HepG2 (cell line): Measurements from ENCODE around the gene SQOR. TPM values are rescaled to one million over a fixed set of nuclear protein-coding genes. Genes with fewer than 3 reads are reported as not detected.

Source experiments
- AGO1 ChIP-seq: fragments of 200-400 bp; formaldehyde crosslinking; IDR thresholded peaks from 2 replicates; pipeline ENCODE4 v1.6.1; 2017; ENCODE audit warnings: mild to moderate bottlenecking, low read depth, low read length, moderate library complexity; ENCODE audit not compliant: poor library complexity, severe bottlenecking
- CEBPG ChIP-seq: IDR thresholded peaks from 2 replicates; pipeline ENCODE4 v1.6.1; 2016
- EP300 ChIP-seq, 3 experiments: sonication (generic) in 1 of 3; formaldehyde crosslinking in 1 of 3; IDR thresholded peaks; 2 replicates each; pipeline versions ENCODE4 v1.5.1 to v1.6.1; 2011 to 2020; ENCODE audit warnings: low read depth in 2 of 3, low read length in 2 of 3, borderline replicate concordance in 1 of 3, improper control_type of control experiment in 1 of 3, mild to moderate bottlenecking in 1 of 3, missing genetic modification reagents in 1 of 3, moderate library complexity in 1 of 3
- FOXM1 ChIP-seq: sonication (generic); formaldehyde crosslinking; IDR thresholded peaks from 2 replicates; pipeline ENCODE4 v1.5.0; 2020; ENCODE audit warnings: missing genetic modification reagents
- KAT8 ChIP-seq: IDR thresholded peaks from 2 replicates; pipeline ENCODE4 v1.6.1; 2016; ENCODE audit warnings: missing genetic modification reagents, missing compliant biosample characterization
- POLR2A ChIP-seq, 2 experiments: IDR thresholded peaks; 2 replicates each; pipeline ENCODE4 v1.6.1; 2011; ENCODE audit warnings: low read depth in 2 of 2, low read length in 2 of 2, mild to moderate bottlenecking in 1 of 2, moderate library complexity in 1 of 2; ENCODE audit not compliant: insufficient read depth in 1 of 2
- RFX5 ChIP-seq: IDR thresholded peaks from 2 replicates; pipeline ENCODE4 v1.6.1; 2011; ENCODE audit warnings: low read depth, low read length, improper control_type of control experiment
- THAP11 ChIP-seq: IDR thresholded peaks from 2 replicates; pipeline ENCODE4 v1.6.1; 2016; ENCODE audit warnings: missing biosample characterization, missing genetic modification reagents
- ZFX ChIP-seq: sonication (generic); formaldehyde crosslinking; IDR thresholded peaks from 2 replicates; pipeline ENCODE4 v1.4.0; 2020; ENCODE audit warnings: mild to moderate bottlenecking, low read depth, missing genetic modification reagents, moderate library complexity
- ZNF749 ChIP-seq: sonication (generic); formaldehyde crosslinking; IDR thresholded peaks from 2 replicates; pipeline ENCODE4 v1.8.0; 2022; ENCODE audit warnings: mild to moderate bottlenecking, missing genetic modification reagents, moderate library complexity, borderline replicate concordance
- ZNF891 ChIP-seq: sonication (generic); formaldehyde crosslinking; IDR thresholded peaks from 2 replicates; pipeline ENCODE4 v1.5.0; 2020; ENCODE audit warnings: mild to moderate bottlenecking, missing genetic modification reagents
- ZSCAN29 ChIP-seq: sonication (generic); formaldehyde crosslinking; conservative IDR thresholded peaks from 2 replicates; pipeline ENCODE4 v1.4.0; 2020; ENCODE audit warnings: mild to moderate bottlenecking, missing genetic modification reagents
- ZSCAN31 ChIP-seq: sonication (generic); formaldehyde crosslinking; IDR thresholded peaks from 2 replicates; pipeline ENCODE4 v1.5.0; 2020; ENCODE audit warnings: low read depth, mild to moderate bottlenecking, missing genetic modification reagents
- polyA plus RNA-seq, 8 experiments: library from polyadenylated mRNA; depleted of rRNA in 3 of 8; stranded (reverse) in 7 of 8; unstranded in 1 of 8; fragments of >200 nt; fragmentation: Illumina TruSeq in 4 of 8; extraction: Trizol in 4 of 8; gene quantifications; 2 replicates each; pipeline versions ENCODE4 v1.2.1 to v1.2.3, GENCODE V29; 2011 to 2016; ENCODE audit warnings: low read depth in 4 of 8, missing spikeins in 1 of 8, mixed read lengths in 1 of 8; ENCODE audit not compliant: insufficient read depth in 1 of 8
- total RNA-seq, 5 experiments: library from RNA; depleted of rRNA; stranded (reverse); fragments of >200 nt; fragmentation: Illumina TruSeq; extraction: Trizol; gene quantifications; 2 replicates each; pipeline ENCODE4 v1.2.3, GENCODE V29; 2016; ENCODE audit warnings: low read depth in 1 of 5
- TF ChIP-seq, protein P1 (sequence below): sonication (generic); formaldehyde crosslinking; IDR thresholded peaks from 2 replicates; pipeline ENCODE4 v1.5.1; 2020; ENCODE audit warnings: mild to moderate bottlenecking, moderate library complexity, missing genetic modification reagents
- TF ChIP-seq, protein P2 (sequence below): IDR thresholded peaks from 2 replicates; pipeline ENCODE4 v1.6.1; 2016; ENCODE audit warnings: low read depth, borderline replicate concordance
- TF ChIP-seq, protein P3 (sequence below): sonication (generic); formaldehyde crosslinking; conservative IDR thresholded peaks from 2 replicates; pipeline ENCODE4 v1.8.1; 2023; ENCODE audit warnings: missing genetic modification reagents
- TF ChIP-seq, protein P4 (sequence below): IDR thresholded peaks from 2 replicates; pipeline ENCODE4 v1.6.1; 2016

SQOR gene
- total and polyA plus RNA-seq, 2 of the 13 experiments (the other 11 are each of a cell fraction or from before 2014, with no cell fraction given): 19.3 to 19.4 TPM

DNA sequence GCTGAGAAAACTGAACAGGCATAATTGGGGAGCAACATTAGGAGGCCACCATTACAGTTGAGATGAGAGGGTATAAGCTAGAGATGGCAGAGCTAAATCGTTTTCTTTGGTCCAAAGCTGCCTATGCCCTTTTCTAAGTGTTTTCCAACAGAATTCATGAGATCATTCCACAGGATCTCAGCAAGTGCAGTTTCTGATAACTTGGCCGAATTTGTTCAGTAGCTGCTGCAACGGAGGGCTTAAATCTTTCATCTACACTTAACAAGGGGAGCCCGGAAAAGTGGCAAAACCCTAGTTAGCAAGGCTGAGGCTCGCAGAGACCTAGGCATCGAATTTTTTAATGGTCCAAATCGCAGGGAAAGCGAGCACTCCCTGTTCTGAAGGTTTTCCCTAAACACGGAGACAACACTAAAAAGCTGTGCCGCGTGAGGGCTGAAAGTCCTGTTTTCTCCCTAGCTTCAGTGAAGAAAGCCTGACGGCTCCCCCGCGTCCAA is 48.2 kb upstream of the SQOR start (continued):
- TF ChIP-seq, protein P1, sequence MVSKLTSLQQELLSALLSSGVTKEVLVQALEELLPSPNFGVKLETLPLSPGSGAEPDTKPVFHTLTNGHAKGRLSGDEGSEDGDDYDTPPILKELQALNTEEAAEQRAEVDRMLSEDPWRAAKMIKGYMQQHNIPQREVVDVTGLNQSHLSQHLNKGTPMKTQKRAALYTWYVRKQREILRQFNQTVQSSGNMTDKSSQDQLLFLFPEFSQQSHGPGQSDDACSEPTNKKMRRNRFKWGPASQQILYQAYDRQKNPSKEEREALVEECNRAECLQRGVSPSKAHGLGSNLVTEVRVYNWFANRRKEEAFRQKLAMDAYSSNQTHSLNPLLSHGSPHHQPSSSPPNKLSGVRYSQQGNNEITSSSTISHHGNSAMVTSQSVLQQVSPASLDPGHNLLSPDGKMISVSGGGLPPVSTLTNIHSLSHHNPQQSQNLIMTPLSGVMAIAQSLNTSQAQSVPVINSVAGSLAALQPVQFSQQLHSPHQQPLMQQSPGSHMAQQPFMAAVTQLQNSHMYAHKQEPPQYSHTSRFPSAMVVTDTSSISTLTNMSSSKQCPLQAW (CRISPR knock-in tag): no peak
- no peak for TF ChIP-seq ZSCAN31
- TF ChIP-seq, protein P2, sequence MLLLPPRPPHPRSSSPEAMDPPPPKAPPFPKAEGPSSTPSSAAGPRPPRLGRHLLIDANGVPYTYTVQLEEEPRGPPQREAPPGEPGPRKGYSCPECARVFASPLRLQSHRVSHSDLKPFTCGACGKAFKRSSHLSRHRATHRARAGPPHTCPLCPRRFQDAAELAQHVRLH (CRISPR knock-in tag): no peak
- no peak for TF ChIP-seq ZFX
- TF ChIP-seq ZNF891 (CRISPR knock-in tag): no peak
- no peak for TF ChIP-seq ZNF749 (CRISPR knock-in tag)
- TF ChIP-seq AGO1: no peak
- TF ChIP-seq POLR2A (IDR thresholded peaks at IDR 0.05; ENCODE audit: insufficient read depth in 1 of 2, low read depth in 2 of 2, low read length in 2 of 2): peak in 1 of 2 experiments; percentile 84; a peak in 1 of 4 replicates
- TF ChIP-seq EP300 (IDR thresholded peaks at IDR 0.05; ENCODE audit: low read depth in 2 of 2, low read length in 2 of 2): no peak
- 0 out of 2 replicates have a peak, but pooled peaks have one; percentile 5 for TF ChIP-seq EP300 (CRISPR knock-in tag; IDR thresholded peaks at IDR 0.05; ENCODE audit: borderline replicate concordance)
- TF ChIP-seq KAT8 (CRISPR knock-in tag): no peak
- TF ChIP-seq ZSCAN29 (CRISPR knock-in tag): no peak
- TF ChIP-seq RFX5: no peak
- TF ChIP-seq, protein P3, sequence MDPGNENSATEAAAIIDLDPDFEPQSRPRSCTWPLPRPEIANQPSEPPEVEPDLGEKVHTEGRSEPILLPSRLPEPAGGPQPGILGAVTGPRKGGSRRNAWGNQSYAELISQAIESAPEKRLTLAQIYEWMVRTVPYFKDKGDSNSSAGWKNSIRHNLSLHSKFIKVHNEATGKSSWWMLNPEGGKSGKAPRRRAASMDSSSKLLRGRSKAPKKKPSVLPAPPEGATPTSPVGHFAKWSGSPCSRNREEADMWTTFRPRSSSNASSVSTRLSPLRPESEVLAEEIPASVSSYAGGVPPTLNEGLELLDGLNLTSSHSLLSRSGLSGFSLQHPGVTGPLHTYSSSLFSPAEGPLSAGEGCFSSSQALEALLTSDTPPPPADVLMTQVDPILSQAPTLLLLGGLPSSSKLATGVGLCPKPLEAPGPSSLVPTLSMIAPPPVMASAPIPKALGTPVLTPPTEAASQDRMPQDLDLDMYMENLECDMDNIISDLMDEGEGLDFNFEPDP (CRISPR knock-in tag): 0 out of 2 replicates have a peak, but pooled peaks have one; percentile 1
- TF ChIP-seq THAP11 (CRISPR knock-in tag): no peak
- TF ChIP-seq FOXM1: no peak
- TF ChIP-seq, protein P4, sequence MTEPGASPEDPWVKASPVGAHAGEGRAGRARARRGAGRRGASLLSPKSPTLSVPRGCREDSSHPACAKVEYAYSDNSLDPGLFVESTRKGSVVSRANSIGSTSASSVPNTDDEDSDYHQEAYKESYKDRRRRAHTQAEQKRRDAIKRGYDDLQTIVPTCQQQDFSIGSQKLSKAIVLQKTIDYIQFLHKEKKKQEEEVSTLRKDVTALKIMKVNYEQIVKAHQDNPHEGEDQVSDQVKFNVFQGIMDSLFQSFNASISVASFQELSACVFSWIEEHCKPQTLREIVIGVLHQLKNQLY (CRISPR knock-in tag): no peak
- no peak for TF ChIP-seq CEBPG (CRISPR knock-in tag)
